Osteoblast (primary cell): ENCODE results near the gene GLUD1. TPM values are rescaled to one million over a fixed set of nuclear protein-coding genes. Genes with fewer than 3 reads are reported as not detected.
A peak's percentile ranks its signal among the peaks of the same experiment; 100 is the strongest.

Source experiments
- DNase-seq: peaks from one replicate; pipeline ENCODE4 v3.0.0; 2011; ENCODE audit warnings: low spot score, mixed read lengths; ENCODE audit not compliant: insufficient read length; ENCODE audit errors: missing footprints
- H2AFZ ChIP-seq: 2 replicates; pipeline ENCODE4 v1.6.0; 2011; ENCODE audit warnings: mild to moderate bottlenecking, low read length
- H3K27ac ChIP-seq: 2 replicates; pipeline ENCODE4 v1.5.1; 2011; ENCODE audit warnings: mild to moderate bottlenecking, low read depth, low read length, moderate library complexity
- H3K27me3 ChIP-seq: 2 replicates; pipeline ENCODE4 v1.6.0; 2012; ENCODE audit warnings: mild to moderate bottlenecking, control low read depth, inconsistent platforms, low read length, moderate library complexity; ENCODE audit not compliant: insufficient read depth
- H3K36me3 ChIP-seq: 2 replicates; pipeline ENCODE4 v1.5.1; 2011; ENCODE audit warnings: mild to moderate bottlenecking, low read length, control low read depth, moderate library complexity; ENCODE audit not compliant: insufficient read depth
- H3K4me1 ChIP-seq: 2 replicates; pipeline ENCODE4 v1.5.1; 2011; ENCODE audit warnings: mild to moderate bottlenecking, low read length, control low read depth, moderate library complexity; ENCODE audit not compliant: insufficient read depth
- H3K4me2 ChIP-seq: 2 replicates; pipeline ENCODE4 v1.6.0; 2011; ENCODE audit warnings: mild to moderate bottlenecking, low read length; ENCODE audit not compliant: insufficient read depth
- H3K4me3 ChIP-seq: fragments of 200-600 bp; sonication (generic); 3 replicates; pipeline ENCODE4 v1.5.1; 2012; ENCODE audit warnings: mild to moderate bottlenecking, low read length, inconsistent platforms; ENCODE audit not compliant: insufficient read depth
- H3K79me2 ChIP-seq: 2 replicates; pipeline ENCODE4 v1.6.0; 2012; ENCODE audit warnings: mild to moderate bottlenecking, low read length, control low read depth, inconsistent platforms; ENCODE audit not compliant: insufficient read depth
- H3K9me3 ChIP-seq: 2 replicates; pipeline ENCODE4 v1.5.1; 2011; ENCODE audit warnings: low read depth, low read length, control low read depth
- H4K20me1 ChIP-seq: 2 replicates; pipeline ENCODE4 v1.6.0; 2012; ENCODE audit warnings: mild to moderate bottlenecking, low read length, control low read depth; ENCODE audit not compliant: insufficient read depth
- CTCF ChIP-seq: IDR thresholded peaks from 2 replicates; pipeline ENCODE4 v1.5.1; 2011; ENCODE audit warnings: mild to moderate bottlenecking, low read depth, low read length, moderate library complexity; ENCODE audit errors: extremely low read depth
- total RNA-seq: library from RNA; depleted of rRNA; stranded (reverse); fragments of >200 nt; gene quantifications from 2 replicates; pipeline ENCODE4 v1.2.3, GENCODE V29; 2012

Gene GLUD1
- total RNA-seq, 1 donor: 221 TPM

GRCh38 chr10:87101996-87102395 is 7.4 kb upstream of the GLUD1 start:
- no peak overlapping the region for H3K4me3 ChIP-seq
- no peak for DNase-seq
- peaks cover 33% of the 10 kb centered on the region for H3K36me3 ChIP-seq
- no peaks in the 10 kb centered on the region for H3K27me3 ChIP-seq
- no peak overlapping the region for H3K27ac ChIP-seq
- H3K9me3 ChIP-seq: no peaks in the 10 kb centered on the region
- TF ChIP-seq CTCF: no peak
- H4K20me1 ChIP-seq: no peaks in the 10 kb centered on the region
- peaks cover 59% of the 10 kb centered on the region for H3K79me2 ChIP-seq
- no peak overlapping the region for H3K4me2 ChIP-seq
- H3K4me1 ChIP-seq: no peaks in the 10 kb centered on the region
- no peak overlapping the region for H2AFZ ChIP-seq

- Histone ChIP-seq H3K9me3 (no peaks in the 10 kb centered on the region), H3K79me2 (peaks cover 84% of the 10 kb centered on the region), H3K4me1 (peaks cover 29% of the 10 kb centered on the region), H3K4me2 (peak overlapping the region; percentile 90), H3K4me3 (peak overlapping the region; percentile 81), H3K27me3 (no peaks in the 10 kb centered on the region), H2AFZ (peak overlapping the region; percentile 95), H3K27ac (peak overlapping the region; percentile 93), H3K36me3 (peaks cover 4% of the 10 kb centered on the region), H4K20me1 (peaks cover 15% of the 10 kb centered on the region)
- no peak for TF ChIP-seq CTCF
- peak; percentile 94 for DNase-seq
Observed at GRCh38 chr10:87095236-87095945, 748 bp upstream of the GLUD1 start.

GRCh38 chr10:87093632-87094372 is 841 bp downstream of the GLUD1 start:
- Histone ChIP-seq H4K20me1 (peaks cover 15% of the 10 kb centered on the region), H2AFZ (no peak overlapping the region), H3K27me3 (no peaks in the 10 kb centered on the region), H3K4me3 (peak overlapping the region; percentile 80), H3K4me1 (peaks cover 29% of the 10 kb centered on the region), H3K79me2 (peaks cover 87% of the 10 kb centered on the region), H3K27ac (peak overlapping the region; percentile 76), H3K36me3 (peaks cover 12% of the 10 kb centered on the region), H3K9me3 (no peaks in the 10 kb centered on the region), H3K4me2 (peak overlapping the region; percentile 95)
- no peak for TF ChIP-seq CTCF
- peak; percentile 72 for DNase-seq
